Spinal cord (tissue), 10 donors: ENCODE data around the gene NAV2. TPM values are rescaled to one million over a fixed set of nuclear protein-coding genes. Genes with fewer than 3 reads are reported as not detected.

ENCODE experiments used
- DNase-seq, 6 donors: peaks; one replicate each; pipeline versions ENCODE4 v3.0.0 to v3.0.0-alpha.2; 2013 to 2015; ENCODE audit warnings: low spot score in 6 of 6, low read depth in 4 of 6
- H3K27ac ChIP-seq: one replicate; pipeline ENCODE4 v1.5.1; 2013; ENCODE audit warnings: low read depth, low read length, control low read depth
- H3K27me3 ChIP-seq: one replicate; pipeline ENCODE4 v1.6.1; 2013; ENCODE audit warnings: low read length; ENCODE audit not compliant: control insufficient read depth, insufficient read depth
- H3K36me3 ChIP-seq: one replicate; pipeline ENCODE4 v1.6.1; 2013; ENCODE audit warnings: low read length; ENCODE audit not compliant: control insufficient read depth, insufficient read depth
- H3K4me1 ChIP-seq: one replicate; pipeline ENCODE4 v1.6.1; 2013; ENCODE audit warnings: low read length; ENCODE audit not compliant: control insufficient read depth, insufficient read depth
- H3K4me3 ChIP-seq: one replicate; pipeline ENCODE4 v1.5.1; 2013; ENCODE audit warnings: low read depth, low read length, control low read depth
- H3K9me3 ChIP-seq: one replicate; pipeline ENCODE4 v1.6.1; 2013; ENCODE audit warnings: low read length; ENCODE audit not compliant: control insufficient read depth, insufficient read depth
- WGBS: methylation state at CpG from one replicate; pipeline ENCODE4 v1.1.5; 2013; ENCODE audit warnings: missing lambda C conversion rate; ENCODE audit not compliant: insufficient coverage; 5-methylcytosine and 5-hydroxymethylcytosine counted together
- polyA plus RNA-seq, 2 donors: library from polyadenylated mRNA; unstranded; fragments of 120-200 nt; gene quantifications; one replicate each; pipeline ENCODE4 v1.2.1, GENCODE V29; 2013; ENCODE audit not compliant: insufficient read length in 2 of 2
- total RNA-seq, 2 donors: library from RNA; depleted of rRNA in 1 of 2; stranded (reverse); fragments of 120-200 nt in 1 of 2; fragments of >200 nt in 1 of 2; gene quantifications; one replicate each; pipeline versions ENCODE4 v1.2.3 to v1.2.4, GENCODE V29; 2013 to 2014
- donor health status: healthy.

The NAV2 gene
- total and polyA plus RNA-seq, 4 donors, result 23.4 to 50.1 (median 30.4) TPM

GRCh38 chr11:20093775-20094174, 381.1 kb downstream of the NAV2 start:
- no peak overlapping the region for H3K4me3 ChIP-seq
- no peak for DNase-seq
- H3K4me1 ChIP-seq, result no peaks in the 10 kb centered on the region
- no peak overlapping the region for H3K27ac ChIP-seq
- H3K27me3 ChIP-seq, result no peaks in the 10 kb centered on the region
- no peaks in the 10 kb centered on the region for H3K9me3 ChIP-seq
- 60% methylated on average over 1 of the region's 5 CpGs for WGBS
- H3K36me3 ChIP-seq, result peaks cover 33% of the 10 kb centered on the region

GRCh38 chr11:20095189-20095588, 382.6 kb downstream of the NAV2 start:
- H3K4me1 ChIP-seq, result no peaks in the 10 kb centered on the region
- WGBS, result no CpG with 5 or more reads among the region's 4 CpGs
- no peaks in the 10 kb centered on the region for H3K27me3 ChIP-seq
- no peak overlapping the region for H3K27ac ChIP-seq
- DNase-seq, result no peak
- H3K4me3 ChIP-seq, result no peak overlapping the region
- H3K9me3 ChIP-seq, result no peaks in the 10 kb centered on the region
- H3K36me3 ChIP-seq, result peaks cover 33% of the 10 kb centered on the region

DNA sequence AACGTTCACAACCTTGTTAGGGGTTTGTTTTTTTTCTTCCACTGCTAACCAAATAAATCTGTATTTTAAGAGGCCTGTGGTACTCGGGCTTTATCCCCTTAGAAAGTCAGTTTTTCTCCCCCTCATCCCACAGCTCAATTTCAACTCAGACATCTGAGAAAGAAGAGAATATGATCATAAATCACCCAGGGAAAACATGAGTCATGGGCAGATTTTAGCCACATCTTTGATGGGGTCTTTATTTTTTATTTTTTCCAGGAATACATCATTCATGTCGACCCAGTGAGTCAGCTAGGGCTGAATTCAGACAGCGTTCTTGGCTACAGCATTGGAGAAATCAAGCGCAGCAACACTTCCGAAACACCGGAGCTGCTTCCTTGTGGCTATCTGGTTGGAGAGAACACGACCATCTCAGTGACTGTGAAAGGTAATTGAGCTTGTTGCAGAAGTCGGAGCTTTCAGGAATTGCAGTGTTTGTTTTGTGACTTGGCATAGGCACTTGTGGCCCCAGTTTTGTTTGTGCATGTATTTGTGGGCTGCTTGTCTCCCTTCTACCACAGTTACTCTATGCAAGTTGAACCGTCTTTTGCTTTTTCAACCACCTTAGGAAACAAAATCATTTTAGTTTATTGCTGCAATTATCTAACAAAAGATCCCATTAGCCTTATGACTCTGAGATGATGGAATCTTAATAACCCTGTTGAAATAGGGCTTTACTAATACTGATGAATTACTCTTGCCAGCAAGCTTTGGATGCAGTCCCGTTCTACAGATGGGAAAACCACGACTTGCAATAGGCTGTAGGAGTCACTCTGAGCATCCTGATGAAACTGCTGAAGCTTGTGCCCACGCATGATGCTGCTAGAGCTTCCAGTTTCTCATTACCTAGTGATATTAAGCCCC, 384.9 kb downstream of the NAV2 start:
- no peak for DNase-seq
- H3K27me3 ChIP-seq, result no peaks in the 10 kb centered on the region
- no peaks in the 10 kb centered on the region for H3K9me3 ChIP-seq
- H3K4me1 ChIP-seq, result no peaks in the 10 kb centered on the region
- 80% methylated on average over 8 of the region's 13 CpGs for WGBS
- no peak overlapping the region for H3K27ac ChIP-seq
- H3K4me3 ChIP-seq, result no peak overlapping the region
- H3K36me3 ChIP-seq, result peaks cover 32% of the 10 kb centered on the region

DNA sequence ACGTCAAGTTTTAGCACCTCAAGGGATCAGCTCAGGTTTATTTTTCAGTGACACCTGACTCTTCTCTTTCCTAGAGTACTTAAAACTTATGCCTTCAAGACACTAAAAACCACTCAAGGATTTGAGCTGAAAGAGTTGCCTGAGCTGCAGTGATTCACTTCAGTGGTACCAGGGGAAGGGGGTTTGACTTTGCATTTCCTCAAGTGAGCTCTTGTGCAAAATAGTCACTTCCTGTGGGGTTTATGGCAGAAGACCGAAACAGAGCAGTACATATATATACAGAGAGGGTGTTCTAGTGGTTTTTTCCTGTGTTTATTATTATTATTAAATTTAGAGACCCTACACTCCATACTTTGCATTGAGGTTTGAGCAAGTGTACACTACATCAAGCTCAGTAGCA, 386.9 kb downstream of the NAV2 start:
- no peaks in the 10 kb centered on the region for H3K9me3 ChIP-seq
- DNase-seq, result no peak
- no peaks in the 10 kb centered on the region for H3K27me3 ChIP-seq
- H3K4me3 ChIP-seq, result no peak overlapping the region
- H3K27ac ChIP-seq, result no peak overlapping the region
- H3K4me1 ChIP-seq, result no peaks in the 10 kb centered on the region
- 91% methylated on average over 1 of the region's 2 CpGs for WGBS
- H3K36me3 ChIP-seq, result peaks cover 47% of the 10 kb centered on the region

- WGBS, result 89% methylated on average over 5 of the region's 5 CpGs
- Histone ChIP-seq H3K4me1 (no peaks in the 10 kb centered on the region), H3K27me3 (no peaks in the 10 kb centered on the region), H3K36me3 (peaks cover 51% of the 10 kb centered on the region), H3K9me3 (no peaks in the 10 kb centered on the region), H3K27ac (no peak overlapping the region), H3K4me3 (no peak overlapping the region)
- DNase-seq, result no peak
These were observed 389.8 kb downstream of the NAV2 start for GRCh38 chr11:20102397-20102796.

GRCh38 chr11:20103281-20103680, 390.6 kb downstream of the NAV2 start:
- Histone ChIP-seq H3K4me1 (no peaks in the 10 kb centered on the region), H3K9me3 (no peaks in the 10 kb centered on the region), H3K4me3 (no peak overlapping the region), H3K27ac (no peak overlapping the region), H3K27me3 (no peaks in the 10 kb centered on the region), H3K36me3 (peaks cover 56% of the 10 kb centered on the region)
- WGBS, result 97% methylated on average over 7 of the region's 7 CpGs
- DNase-seq, result no peak

DNA sequence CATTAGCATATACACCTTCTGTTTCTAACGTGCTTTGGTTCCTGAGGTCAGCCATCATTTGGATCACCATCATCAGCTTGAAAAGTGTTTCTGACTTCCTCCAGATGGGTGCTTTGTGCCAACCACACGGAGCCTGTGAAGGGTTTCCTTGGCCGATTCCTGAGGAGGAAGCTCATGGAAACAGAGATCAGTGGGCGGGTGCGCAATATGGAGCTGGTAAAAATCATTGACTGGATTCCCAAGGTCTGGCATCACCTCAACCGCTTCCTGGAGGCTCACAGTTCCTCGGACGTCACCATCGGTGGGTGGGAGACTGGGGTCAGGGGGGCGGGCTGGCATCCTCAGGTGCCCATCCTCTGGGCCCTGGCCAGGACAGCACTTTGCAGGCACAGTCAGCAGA, 392.8 kb downstream of the NAV2 start:
- Histone ChIP-seq H3K4me1 (no peaks in the 10 kb centered on the region), H3K36me3 (peaks cover 61% of the 10 kb centered on the region), H3K27ac (no peak overlapping the region), H3K4me3 (no peak overlapping the region), H3K27me3 (no peaks in the 10 kb centered on the region), H3K9me3 (no peaks in the 10 kb centered on the region)
- WGBS, result 98% methylated on average over 9 of the region's 10 CpGs
- no peak for DNase-seq

DNA sequence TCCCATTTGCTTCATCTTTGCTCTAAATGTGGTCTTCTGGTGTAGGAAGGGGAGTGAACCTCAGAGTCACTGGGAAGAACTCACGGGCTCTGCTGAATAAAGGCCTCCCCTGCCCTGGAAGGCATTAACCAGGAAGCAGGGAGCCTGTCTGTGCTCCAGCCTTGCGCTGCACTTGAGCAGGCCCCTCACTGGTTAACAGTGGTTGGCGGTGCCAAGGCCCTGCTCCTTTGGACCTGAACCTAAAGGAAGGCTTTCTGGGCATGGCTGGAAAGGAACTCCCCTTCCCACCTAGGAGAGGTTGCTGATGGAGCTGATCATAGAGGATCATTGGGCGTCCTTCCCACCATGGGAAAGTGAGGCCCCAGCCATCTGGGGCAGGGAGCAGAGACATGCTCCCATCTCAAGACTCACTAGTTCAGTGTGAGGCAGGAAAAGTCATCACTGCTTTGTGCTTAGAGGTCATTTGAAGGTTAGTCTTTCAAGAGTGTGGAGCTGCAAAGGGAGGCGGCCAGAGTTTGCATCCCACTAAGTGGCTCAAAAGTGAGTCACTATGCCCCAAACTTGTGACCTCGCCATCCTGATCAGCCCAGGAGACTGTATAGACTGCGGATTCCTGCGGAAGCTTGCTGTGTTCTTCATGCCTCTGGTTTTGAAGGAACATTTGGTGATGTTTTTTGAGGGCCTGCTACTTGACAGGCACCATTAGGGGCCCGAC, 397.3 kb downstream of the NAV2 start:
- H3K27me3 ChIP-seq, result no peaks in the 10 kb centered on the region
- WGBS, result 90% methylated on average over 6 of the region's 9 CpGs
- no peak overlapping the region for H3K4me3 ChIP-seq
- H3K36me3 ChIP-seq, result peaks cover 53% of the 10 kb centered on the region
- H3K27ac ChIP-seq, result no peak overlapping the region
- peaks cover 8% of the 10 kb centered on the region for H3K4me1 ChIP-seq
- no peak for DNase-seq
- H3K9me3 ChIP-seq, result no peaks in the 10 kb centered on the region

GRCh38 chr11:20110908-20111669, 398.5 kb downstream of the NAV2 start:
- Histone ChIP-seq H3K4me1 (peaks cover 8% of the 10 kb centered on the region), H3K4me3 (no peak overlapping the region), H3K36me3 (peaks cover 51% of the 10 kb centered on the region), H3K9me3 (no peaks in the 10 kb centered on the region), H3K27ac (no peak overlapping the region), H3K27me3 (no peaks in the 10 kb centered on the region)
- 38% methylated on average over 7 of the region's 8 CpGs for WGBS
- peak in 2 of 6 donors; percentile 43 to 66 for DNase-seq
